Activated CD4-positive, alpha-beta T cell treated with anti-CD3 and anti-CD28 coated beads for 48 hours (primary cell): ENCODE results near the gene CFAP92.
A peak's percentile ranks its signal among the peaks of the same experiment; 100 is the strongest.

Source experiments
- DNase-seq: peaks from one replicate; pipeline ENCODE4 v3.0.0-alpha.2; 2020

The CFAP92 gene

DNA sequence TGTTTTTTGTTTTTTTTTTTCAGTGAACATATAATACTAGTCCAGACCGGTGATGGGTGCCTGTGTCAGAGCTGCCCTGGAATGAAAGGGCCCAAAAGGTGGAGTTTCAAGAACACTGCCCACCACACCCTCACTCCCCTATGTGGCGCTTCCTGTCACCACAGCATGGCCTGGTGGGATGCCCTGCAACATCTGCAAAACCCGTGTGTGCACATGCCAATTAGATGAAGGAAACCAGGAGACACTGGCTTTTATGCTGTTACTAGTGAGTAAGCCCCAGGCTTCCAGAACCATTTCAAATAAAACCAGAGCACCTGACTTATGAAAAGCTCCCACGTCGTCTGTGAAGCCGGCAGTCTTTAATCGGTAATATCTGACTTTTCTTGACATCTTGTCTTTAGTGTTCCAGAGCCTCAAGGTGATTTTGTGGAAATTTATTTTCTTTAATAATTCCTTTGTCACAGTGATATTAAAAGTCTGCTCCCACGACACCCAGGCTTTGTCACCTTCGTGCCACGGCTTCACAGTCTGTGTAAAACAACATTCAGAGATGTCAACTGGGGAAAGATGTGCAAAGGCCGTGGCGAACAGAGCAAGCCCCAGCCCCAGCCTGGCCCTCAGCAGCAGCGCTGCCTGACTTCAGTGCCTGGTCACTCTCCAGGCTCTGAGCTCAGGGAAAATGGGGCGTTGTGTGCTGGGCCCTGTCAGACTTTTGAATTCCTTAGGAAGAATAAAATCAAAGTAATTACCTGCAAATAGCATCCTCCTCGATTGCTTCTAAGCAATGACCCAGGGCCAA, 6.4 kb downstream of the CFAP92 start:
- no peak for DNase-seq

DNA sequence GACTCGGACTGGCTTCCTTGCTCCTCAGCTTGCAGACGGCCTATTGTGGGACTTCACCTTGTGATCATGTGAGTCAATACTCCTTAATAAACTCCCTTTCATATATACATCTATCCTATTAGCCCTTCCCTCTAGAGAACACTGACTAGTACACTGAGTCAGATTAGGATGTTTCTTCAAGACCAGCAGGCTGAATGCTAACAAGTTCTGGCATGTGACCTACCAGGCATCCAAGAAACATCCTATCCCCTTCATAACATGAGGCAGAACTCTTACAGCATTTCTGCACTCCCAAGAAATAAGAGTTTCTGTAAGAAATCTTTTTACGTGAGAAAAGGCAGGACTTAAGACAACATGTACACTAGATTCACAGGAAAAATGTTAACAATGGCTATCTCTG, 9.3 kb downstream of the CFAP92 start:
- no peak for DNase-seq

DNA sequence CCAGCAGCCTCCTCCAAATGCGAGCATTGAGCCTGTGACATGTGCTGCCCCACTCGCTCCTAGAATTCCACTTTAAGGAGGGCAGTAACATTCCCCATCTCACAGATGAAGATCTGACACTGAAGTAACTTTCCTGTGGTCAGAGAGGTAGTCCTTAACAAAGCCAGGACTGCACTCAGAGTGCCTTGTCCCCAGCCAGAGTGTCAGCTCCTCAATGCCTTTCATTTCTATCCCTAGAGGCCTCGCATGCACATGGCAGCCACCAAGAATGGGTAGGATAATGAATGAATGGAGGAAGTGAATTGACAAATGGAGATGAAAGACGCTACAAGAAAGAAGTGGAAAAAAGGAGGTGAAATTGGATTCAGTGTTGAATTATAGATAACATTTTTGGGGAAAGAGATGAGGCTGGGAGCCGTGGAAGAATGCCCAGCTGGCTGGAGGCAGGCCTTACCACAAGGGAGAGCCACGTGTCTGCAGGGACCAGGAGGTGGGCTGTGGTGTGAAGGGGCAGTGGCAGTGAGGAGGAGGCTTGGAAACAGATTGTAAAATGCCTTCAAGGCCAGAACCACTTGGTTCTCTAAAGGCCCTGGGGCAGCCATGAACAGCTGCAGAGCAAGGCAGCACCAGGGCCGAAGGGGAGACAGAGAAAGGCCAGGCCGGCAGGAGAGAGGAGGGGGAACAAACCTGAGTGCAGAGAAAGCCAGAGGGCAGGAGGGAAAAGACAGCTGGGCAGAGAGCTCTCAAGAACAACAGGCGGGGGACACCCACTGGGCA, 10.4 kb downstream of the CFAP92 start:
- DNase-seq, result no peak

DNA sequence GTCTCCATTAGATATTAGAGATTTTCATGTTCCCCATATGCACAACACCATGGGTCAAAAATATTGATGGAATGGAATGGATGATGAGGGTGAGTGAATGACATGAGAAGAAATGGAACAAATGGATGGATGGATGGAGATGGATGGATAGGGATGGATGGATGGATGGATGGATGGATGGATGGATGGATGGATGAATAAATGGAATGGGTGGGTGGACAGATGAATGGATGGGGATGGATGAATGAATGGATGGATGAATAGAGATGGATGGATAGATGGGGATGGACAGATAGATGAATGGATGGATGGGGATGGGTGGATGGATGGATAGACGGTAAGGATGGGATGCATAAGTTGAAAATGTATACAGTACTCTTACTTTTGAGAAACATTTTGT, 18.6 kb downstream of the CFAP92 start:
- DNase-seq, result no peak

DNA sequence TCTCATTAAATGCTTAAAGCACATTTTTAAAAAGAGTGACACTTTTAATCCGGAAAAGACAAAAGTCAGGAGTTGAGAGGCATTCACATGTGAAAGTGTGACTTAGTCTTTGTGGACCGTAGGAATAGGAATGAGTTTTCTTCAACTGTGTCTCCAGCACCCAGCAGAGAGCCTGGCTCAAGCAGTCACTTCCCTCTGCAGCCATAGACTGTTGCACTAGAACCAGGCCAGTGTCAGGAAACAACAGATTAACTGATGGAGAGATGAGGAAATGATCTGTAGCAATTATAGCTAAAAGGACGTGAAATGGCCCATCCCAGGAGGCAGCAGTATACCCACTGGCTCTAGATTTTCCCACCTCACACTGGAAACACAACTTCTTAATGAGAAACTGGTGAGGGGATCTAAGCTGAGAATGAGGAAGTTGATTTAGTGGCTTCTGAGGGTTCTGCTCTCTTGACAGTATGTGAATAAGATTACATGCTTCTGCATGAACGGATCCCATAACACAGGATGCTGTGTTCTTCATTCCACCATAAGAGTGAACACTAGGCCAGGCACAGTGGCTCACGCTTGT, 19.8 kb downstream of the CFAP92 start:
- no peak for DNase-seq

DNA sequence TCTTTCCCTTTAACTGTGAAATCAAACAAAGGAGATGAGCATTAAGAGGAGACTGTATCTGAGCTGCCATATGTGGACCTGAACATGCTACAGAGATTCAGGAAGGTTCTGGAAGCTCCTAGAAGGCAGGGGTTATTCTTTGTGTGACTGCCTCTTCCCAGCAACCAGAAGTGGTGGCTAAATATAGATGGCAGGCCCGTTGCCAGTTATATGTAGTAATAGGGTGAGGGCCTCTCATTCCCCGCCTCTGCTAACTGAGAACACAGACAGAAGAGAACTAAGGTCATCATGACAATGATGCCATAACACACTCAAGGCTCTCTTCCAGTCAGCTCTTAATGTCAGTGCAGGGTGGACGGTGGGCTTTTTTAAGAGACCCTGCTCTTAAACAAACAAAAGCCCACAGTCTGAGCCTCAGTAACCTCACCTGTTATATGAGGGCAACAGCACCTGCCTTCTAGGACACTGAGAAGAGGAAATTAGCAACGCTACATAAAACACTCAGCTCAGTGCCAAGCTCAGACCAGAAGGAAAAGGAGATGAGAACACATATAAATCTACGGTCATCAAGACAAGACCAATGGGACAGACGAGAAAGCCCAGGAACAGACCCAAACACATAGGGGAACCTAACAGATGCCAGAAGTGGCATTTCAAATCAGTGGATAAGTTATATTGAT, 22.3 kb downstream of the CFAP92 start:
- DNase-seq, result no peak

DNA sequence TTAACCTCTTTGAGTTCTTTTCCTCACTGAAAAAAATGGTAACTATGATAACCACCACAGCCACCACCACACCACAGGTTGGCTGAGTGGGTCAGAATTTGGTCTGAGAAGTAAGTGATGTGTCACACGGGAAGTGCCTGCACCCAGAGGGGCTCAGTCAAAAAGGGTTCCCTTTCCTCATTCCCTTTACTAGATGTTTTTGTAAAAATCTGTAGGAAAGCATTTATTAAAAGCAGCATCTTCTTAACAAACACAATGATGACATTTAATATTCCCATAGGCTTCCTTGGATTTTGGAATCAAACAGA, 23.2 kb downstream of the CFAP92 start:
- no peak for DNase-seq

DNA sequence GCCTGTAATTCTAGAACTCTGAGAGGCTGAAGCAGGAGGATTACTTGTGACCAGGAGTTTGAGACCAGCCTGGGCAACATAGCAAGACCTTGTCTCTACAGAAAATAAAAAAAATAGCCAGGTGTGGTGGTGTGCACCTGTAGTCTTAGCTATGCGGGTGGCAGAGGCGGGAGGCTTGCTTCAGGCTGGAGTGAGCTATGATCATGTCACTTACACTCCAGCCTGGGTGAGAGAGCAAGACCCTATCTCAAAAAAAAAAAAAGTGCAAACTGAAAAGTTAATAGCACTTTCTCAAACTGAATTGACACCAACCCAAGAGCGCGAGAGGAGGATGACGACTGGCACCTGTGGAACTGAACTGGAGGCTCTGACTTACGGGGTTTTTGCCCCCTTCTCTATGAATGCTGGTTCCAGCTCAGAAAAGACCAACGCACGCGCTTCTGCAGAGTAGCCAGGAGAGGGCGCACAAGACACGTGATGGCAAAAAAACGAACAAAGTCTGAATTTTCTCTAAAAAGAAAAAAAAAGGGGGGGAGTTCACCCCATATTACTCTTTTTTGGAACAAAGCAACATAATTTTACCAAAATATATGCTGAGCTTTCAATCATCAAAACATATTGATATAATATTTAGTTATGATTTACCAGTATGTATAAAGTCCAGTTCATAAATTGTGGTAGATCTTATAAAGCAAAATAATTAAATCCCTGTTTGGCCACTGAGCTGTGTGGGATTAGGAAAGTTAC, 23.7 kb downstream of the CFAP92 start:
- DNase-seq, result peak; percentile 73

DNA sequence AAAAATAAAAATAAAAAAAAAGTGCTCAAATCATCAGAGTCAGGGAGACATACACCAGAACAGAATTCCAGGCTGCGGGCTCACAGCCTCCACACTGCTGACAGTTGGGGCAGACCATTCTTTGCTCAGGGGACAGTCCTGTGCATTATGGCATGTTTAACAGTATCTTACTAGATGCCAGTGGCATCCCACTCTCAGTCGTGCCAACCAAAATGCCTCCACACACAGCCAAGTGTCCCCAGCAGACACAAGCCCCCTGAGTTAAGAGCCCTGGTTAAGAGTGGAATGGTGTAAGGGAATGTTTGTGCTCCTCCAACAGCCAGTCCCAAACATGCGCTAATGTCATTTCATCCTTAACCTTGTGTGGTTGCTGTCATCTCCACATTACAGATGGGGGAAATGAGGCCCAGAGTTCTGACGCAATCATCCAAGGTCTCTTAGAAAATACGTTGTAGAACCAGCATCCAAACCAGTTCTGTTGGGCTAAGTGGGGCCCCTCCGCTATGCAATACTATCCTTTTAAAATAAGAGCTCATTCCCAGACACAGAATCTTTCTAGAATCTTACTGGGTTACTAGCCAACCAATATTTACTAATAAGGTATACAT, 26.0 kb downstream of the CFAP92 start:
- no peak for DNase-seq

DNA sequence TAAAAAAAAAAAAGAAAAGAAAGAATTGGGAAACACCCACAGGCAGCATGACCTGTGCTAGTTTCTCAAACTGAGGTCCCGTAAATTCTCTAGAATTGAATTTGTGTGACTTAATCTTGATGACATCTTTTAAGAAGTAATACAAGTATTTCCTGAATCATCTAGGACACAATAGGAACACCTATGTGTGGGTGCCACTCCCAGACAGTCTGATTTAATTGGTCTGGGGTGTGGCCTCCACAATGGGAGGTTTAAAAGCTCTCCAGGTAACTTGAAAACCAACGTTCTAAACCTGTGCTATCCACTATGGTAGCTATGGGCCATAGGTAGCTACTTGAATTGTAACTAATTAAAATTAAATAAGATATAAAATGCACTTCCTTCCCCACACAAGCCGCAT, 28.1 kb downstream of the CFAP92 start:
- no peak for DNase-seq

DNA sequence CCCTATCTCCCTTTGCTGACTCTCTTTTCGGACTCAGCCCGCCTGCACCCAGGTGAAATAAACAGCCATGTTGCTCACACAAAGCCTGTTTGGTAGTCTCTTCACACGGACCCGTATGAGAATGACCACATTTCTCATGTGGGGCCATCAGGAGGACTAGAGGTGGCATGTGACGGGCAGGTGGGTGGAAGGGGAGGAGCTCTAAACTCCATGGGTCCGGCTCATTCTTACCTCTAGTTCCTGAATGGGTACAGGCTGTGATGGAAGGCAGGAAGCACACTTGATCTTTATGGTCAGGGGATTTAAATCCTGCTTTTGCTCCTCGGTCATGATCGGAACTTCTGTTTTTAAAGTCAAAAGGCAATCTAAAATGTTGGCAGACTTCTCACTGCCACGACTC, 28.6 kb downstream of the CFAP92 start:
- no peak for DNase-seq

DNA sequence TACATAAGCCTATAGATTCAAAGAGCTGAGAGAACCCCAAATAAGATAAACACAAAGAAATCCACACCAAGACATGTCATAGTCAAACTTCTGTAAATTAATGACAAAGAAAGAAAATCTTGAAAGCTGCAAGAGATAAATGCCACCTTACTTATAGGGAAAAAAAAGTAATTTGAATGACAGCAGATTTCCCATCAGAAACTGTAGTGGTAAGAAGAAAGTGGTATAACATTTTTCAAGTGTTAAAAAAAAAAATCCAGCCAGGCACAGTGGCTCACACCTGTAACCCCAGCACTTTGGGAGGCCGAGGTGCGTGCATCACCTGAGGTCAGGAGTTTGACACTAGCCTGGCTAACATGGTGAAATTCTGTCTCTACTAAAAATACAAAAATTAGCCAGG, 37.4 kb downstream of the CFAP92 start:
- no peak for DNase-seq

DNA sequence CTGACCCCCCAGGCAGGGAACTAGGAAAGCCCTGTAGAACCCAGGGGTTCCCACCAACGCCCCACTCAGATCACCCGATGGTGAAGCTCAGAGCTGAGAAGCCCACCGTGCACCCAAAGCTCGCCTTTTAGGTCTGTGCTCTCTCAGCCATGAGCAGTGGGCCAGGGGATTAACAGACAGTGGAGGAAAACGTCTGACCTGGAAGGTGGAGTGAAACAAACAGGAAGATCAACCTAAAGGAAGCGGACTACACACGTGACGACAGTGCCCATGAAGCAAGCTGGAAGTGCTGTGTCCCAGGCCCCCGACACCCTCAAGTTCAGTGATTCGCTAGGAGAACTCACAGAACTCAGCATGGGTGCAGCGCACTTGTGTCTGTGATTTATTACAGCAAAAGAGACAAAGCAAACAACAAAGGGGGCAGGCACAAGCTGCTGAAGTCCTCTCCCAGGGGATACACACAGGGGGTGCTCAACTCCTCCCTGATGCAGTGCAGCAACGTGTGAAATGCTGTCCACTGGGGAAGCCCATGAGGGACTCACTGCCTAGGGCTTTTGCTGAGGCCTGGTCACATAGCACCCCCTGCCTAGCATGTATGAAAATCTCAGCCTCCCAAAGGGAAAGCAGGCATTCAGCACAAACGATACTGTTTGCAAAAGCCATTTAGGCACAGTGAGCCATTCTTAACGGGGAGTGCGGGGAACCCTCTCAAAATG, 43.5 kb downstream of the CFAP92 start:
- DNase-seq, result peak; percentile 20

DNA sequence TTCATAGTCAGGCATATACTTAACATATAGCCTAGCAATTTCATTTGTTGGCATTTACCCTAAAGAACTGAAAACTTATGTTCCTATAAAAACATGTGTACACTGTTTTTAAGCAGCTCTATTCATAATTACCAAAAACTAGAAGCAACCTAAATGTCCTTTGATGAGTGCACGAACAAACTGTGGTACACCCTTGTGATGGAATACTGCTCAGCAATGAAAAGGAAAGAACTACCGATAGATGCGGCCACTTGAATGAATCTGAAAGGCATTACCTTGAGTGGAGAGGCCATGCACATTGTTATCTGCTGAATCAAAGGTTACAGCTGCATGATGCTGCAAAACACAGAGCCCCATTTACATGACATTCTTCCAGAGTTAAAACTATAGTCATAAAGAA, 44.7 kb downstream of the CFAP92 start:
- no peak for DNase-seq

DNA sequence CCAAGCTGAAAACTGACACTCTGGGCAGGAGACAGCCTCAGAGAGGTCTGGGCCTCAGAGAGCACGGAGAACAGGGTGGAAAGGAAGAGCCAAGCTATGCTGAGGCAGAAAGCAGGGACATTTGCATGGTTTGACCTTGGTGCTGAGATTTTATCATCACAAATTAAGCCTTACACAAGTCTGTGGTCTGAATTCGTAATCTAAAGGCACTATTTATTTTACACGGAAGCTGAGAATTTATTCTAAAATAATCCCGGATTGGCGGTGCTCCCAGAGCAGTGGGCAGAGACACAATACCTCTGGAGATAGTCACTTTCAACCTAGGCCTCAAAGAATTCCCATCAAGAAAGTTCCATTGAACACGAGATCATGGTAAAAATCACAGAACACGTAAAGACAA, 47.5 kb downstream of the CFAP92 start:
- no peak for DNase-seq

DNA sequence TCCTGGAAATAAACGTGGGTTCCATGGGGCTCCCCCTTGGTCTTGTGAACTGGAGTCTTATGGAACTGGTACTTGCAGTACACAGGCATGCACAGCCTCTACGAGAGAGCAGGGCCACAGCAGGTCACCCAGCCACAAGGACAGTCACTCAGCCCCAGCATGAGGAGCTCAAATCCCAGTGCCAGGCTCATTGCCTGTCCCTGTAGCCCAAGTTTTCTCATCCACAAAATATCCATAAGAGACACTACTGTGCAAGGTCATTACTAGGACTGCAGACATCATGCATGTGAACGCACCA, 48.0 kb downstream of the CFAP92 start:
- no peak for DNase-seq

DNA sequence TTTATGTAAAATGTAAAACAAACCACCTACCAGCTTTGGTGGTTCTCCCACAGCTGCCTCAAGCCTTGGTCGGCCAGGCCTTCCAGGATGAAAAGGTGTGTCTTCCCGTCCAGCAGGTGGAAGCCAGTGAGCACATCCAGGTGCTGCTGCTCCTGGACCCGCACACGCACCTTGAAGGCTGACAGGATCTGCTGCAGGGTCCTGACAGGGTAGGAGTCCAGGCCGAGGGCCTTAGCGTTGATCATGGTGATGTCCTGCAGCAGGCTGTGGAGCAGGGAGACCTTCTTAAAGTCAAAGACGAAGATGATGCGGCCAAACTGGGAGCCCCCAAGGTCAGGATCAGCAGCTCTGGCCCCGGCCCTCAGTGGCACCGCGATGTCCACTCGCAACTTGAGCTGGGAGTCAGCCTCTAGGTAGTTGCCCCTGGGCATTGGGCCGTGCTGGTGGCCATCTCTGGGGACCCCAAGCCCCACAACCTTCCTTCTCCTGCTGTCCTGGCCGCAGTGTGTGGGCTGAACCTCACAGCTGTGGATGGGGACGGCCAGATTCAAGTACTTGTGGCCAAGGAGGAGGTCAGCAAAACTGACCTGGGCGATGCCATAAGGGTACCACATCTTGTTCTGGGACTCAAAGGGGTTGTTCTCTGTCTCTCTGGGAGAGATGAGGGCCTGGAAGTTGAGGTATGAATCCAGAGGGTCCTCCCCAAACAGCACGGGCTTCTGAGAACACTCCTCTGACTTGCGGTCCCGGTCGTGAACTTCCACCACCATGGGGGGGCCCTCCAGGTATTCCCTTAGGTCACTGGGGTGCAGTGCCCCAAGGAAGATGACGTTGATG, 48.6 kb downstream of the CFAP92 start:
- no peak for DNase-seq

DNA sequence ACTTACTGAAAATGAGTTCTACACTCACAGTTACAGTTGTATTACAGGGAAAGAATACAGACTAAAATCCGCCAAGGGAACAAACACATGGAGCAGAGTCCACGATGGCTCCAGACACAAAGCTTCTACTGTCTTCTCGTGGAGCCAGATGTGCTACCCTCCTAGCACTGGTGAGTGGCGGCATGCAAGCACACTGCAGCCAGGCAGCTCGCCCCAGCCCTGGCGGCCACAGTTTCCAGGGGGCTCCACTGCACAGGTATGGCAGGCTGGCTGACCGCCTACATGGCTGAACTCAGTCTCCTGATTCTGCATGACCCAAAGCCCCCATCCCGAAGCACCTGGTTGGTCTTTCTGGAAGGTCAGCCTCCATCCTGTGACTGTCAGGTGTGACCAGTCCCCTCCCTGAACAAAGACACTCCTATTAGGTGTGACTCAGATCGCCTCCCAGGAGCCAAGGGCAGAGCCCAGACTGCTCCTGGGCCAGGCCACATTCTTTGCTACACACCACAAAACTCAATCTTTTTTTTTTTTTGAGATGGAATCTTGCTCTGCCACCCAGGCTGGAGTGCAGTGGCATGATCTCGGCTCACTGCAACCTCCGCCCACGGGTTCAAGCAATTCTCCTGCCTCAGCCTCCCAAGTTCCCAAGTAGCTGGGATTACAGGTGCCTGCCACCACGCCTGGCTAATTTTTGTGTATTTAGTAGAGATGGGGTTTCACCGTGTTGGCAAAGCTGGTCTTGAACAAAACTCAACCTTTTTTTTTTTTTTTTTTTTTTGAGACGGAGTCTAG, 51.5 kb downstream of the CFAP92 start:
- no peak for DNase-seq

DNA sequence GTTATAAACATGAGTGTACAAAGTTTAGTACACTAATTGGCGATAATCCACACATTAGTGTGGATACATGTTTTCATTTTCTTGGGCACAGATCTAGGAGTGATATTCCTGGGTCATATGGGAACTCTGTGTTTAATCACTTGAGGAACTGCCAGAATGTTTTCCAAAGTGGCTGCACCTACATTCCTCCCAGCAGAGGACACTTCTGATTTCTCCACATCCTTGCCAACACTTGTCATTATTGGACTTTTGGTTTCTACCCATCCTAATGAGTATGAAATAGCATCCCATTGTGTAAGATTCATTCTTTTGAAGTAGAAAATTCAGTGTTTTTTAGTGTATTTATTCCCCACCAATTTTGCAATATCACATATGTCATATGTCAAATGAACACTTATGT, 53.6 kb downstream of the CFAP92 start:
- no peak for DNase-seq

DNA sequence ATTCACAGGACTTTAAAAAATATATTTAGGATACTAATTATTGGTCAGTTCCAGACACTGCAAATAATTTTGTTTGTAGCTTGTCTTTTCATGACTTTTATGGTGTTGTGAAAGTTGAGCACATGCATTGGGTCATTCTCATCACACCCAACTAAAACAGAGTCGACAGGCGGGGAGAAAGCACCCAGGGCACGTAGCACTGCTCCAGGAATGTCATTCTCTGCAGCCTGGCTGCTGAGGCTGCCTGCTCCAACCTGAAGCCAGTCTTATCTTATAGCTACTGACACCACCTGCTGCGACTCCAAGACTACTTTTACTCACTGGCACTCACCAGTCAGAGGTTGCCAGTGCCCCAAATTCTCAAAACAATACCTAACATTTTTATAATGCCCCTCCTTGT, 57.5 kb downstream of the CFAP92 start:
- DNase-seq, result no peak
